ENCODE results near the gene CNNM4.

Gene CNNM4

GRCh38 chr2:96809216-96809882, 48.6 kb downstream of the CNNM4 start:
- FAIRE-seq, result no peak
- DNase-seq (ENCODE audit: insufficient read length, low spot score), result no peak

- DNase-seq (ENCODE audit: insufficient read length, low spot score), result no peak
- no peak for FAIRE-seq
Observed at GRCh38 chr2:96809951-96810782, 49.5 kb downstream of the CNNM4 start.

- FAIRE-seq, result no peak
- no peak for DNase-seq (ENCODE audit: insufficient read length, low spot score)
Observed at GRCh38 chr2:96810783-96811192, 50.1 kb downstream of the CNNM4 start.

- no peak for DNase-seq (ENCODE audit: insufficient read length, low spot score)
- no peak for FAIRE-seq
Observed at GRCh38 chr2:96811917-96812316, 51.2 kb downstream of the CNNM4 start.

GRCh38 chr2:96813656-96814055, 53.0 kb downstream of the CNNM4 start:
- DNase-seq (ENCODE audit: insufficient read length, low spot score) (no peak), FAIRE-seq (no peak)

- DNase-seq (ENCODE audit: insufficient read length, low spot score) (peak; percentile 75), FAIRE-seq (peak; percentile 57)
Observed at GRCh38 chr2:96815326-96816126, 54.8 kb downstream of the CNNM4 start.

- DNase-seq (ENCODE audit: insufficient read length, low spot score) (peak; percentile 100), FAIRE-seq (peak; percentile 94)
Observed at GRCh38 chr2:96816127-96816835, 55.6 kb downstream of the CNNM4 start, which contains the start of gene CNNM3. Gene CNNM3 (plus strand): TSS chr2:96816268. CDS start chr2:96816278, 10 bp downstream.

- DNase-seq (ENCODE audit: insufficient read length, low spot score), result peak; percentile 34
- peak; percentile 73 for FAIRE-seq
Observed at GRCh38 chr2:96816836-96817702, 56.4 kb downstream of the CNNM4 start.

- FAIRE-seq (no peak), DNase-seq (ENCODE audit: insufficient read length, low spot score) (no peak)
Observed at GRCh38 chr2:96817882-96818281, 57.2 kb downstream of the CNNM4 start.

- DNase-seq (ENCODE audit: insufficient read length, low spot score), result no peak
- FAIRE-seq, result no peak
Observed at GRCh38 chr2:96819128-96819875, 58.6 kb downstream of the CNNM4 start.

- no peak for FAIRE-seq
- no peak for DNase-seq (ENCODE audit: insufficient read length, low spot score)
Observed at GRCh38 chr2:96819876-96820511, 59.3 kb downstream of the CNNM4 start.

GRCh38 chr2:96821113-96821675, 60.5 kb downstream of the CNNM4 start:
- FAIRE-seq (no peak), DNase-seq (ENCODE audit: insufficient read length, low spot score) (no peak)

GRCh38 chr2:96822786-96823185, 62.1 kb downstream of the CNNM4 start:
- FAIRE-seq (no peak), DNase-seq (ENCODE audit: insufficient read length, low spot score) (no peak)

- DNase-seq (ENCODE audit: insufficient read length, low spot score) (no peak), FAIRE-seq (no peak)
Observed at GRCh38 chr2:96823198-96823597, 62.5 kb downstream of the CNNM4 start.

- FAIRE-seq (peak; percentile 46), DNase-seq (ENCODE audit: insufficient read length, low spot score) (no peak)
Observed at GRCh38 chr2:96824079-96824870, 63.6 kb downstream of the CNNM4 start.

GRCh38 chr2:96825057-96825456, 64.4 kb downstream of the CNNM4 start:
- DNase-seq (ENCODE audit: insufficient read length, low spot score) (no peak), FAIRE-seq (no peak)

GRCh38 chr2:96826546-96827278, 66.0 kb downstream of the CNNM4 start:
- FAIRE-seq (no peak), DNase-seq (ENCODE audit: insufficient read length, low spot score) (no peak)

Measured in HTR-8/SVneo (cell line).